Measurements from ENCODE around the gene HSPA12A.
A peak's percentile ranks its signal among the peaks of the same experiment; 100 is the strongest.

Gene HSPA12A

DNA sequence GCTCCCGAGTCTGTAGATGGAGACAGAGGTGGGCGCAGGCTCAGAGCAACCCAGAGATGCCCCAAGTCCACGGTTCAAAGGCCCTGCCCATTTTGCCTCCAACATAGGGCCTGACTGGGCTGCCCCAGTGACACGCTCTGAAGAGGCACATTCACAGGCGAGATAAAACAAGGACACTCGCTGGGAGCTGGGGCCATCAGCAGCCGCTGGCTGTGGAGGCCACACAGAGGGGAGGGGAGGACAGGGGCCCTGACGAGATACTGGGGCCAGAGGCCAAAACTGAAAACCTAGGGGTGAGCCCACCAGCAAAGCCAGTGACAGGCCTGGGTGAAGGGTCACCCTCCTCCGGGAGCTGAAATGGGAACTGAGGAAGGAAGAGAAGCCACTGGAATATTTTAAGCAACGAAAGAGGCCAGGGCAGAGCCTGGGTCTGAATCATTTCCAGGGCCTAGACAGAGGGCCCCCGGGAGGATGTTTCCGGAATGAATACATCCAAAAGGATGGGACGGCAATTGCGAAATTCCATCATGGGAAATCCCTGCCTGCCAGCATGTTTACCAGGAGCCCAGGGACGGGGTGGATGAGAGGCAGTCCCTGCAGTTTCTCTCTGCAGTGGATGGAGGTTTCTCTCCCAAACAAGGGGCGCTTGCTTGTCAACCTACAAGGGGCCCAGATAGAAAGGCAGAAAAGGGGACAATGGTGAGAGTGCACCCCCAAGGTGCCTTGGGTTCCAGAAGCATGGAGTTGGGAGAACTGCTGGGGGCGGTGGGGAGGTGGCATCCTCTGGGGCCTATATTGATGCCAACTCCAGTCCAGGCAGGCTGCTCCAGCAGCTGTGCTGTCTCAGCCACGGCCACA is 29.0 kb upstream of the HSPA12A start:
- no peak for FAIRE-seq

DNA sequence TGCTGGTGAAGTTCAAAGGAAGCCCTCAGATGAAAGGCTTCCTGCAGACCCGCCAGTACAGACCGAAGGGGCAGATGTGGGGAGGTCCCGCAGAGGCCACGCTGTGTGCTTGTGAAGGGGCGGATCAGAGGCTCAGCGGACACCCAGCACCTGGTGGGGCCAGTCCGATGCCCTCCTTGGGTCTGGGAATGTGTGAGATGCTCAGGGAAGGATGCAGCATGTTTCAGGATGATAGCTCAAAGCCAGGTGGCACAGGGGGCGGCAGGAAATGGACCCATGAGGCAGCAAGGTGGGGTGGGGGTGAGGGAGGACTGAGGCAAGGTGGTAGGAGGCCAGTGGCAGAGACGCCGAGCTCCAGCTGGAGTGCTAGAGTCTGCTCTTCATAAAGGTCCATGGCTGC is 27.9 kb upstream of the HSPA12A start:
- DNase-seq (ENCODE audit: low spot score): no peak
- no peak for FAIRE-seq

More for the DNA sequence above, 29.0 kb upstream of the HSPA12A start:
- peak; percentile 67 for DNase-seq (ENCODE audit: low spot score)

- FAIRE-seq (no peak), DNase-seq (ENCODE audit: low spot score) (no peak)
Observed at GRCh38 chr10:116769791-116770190, 27.4 kb upstream of the HSPA12A start.

DNA sequence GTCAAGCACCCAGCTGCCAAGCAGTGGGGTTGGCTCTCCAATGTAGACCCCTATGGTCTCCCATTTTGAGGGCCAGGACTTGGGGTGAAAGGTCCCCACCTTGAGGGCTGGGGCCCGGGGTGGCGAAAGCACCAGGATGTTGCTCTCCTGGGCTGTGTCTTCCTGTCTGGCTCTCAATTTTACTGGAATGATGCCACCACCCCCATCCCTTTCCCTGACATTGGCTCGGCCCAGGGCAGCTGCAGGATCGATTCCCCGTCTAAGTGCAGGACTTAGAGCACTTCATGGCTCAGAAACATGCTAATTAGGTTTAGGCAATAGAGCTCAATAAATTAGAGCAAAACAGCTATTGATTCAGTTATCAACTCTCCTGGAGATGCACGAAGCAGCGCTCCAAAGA is 27.0 kb upstream of the HSPA12A start:
- FAIRE-seq (no peak), DNase-seq (ENCODE audit: low spot score) (no peak)

GRCh38 chr10:116768786-116769185 is 26.4 kb upstream of the HSPA12A start:
- FAIRE-seq (no peak), DNase-seq (ENCODE audit: low spot score) (no peak)

DNA sequence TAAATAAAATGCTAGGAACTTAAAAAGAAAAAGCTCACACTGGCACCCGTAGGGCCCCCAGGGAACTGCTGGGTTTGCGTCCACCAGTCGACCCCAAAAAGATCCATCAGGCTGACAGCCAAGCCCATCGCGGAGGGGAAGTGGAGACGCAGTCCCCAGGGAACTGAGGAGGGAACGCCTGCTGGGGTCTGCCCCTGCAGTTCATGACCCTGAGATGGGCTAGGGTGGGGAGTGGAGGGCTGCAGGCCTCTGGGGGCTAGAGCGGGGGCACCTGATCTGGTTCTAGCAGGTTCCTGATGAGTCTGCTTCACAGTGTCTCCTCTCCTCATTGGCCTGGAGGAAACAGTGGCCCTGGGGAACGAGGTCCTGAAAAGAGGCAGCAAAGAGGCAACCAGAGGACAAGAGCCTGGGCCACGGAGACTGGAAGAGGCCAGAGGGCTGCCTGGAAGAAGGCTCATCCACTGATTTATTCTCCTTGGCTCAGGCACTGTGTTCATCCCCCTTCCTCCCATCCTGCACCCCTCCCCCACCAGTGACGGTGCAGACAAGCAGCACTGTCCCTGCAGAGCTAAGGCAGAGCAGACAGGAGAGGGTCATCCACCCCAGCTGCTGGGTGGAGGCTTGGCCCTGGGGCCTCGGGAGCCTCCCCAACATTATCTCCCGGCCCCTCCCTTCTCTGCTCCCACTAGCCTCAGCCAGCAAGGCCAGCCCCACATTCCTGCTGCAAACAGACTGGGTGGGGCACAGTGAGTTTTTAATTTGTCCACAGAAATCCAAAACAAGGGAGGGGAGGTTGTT is 24.7 kb upstream of the HSPA12A start:
- FAIRE-seq (no peak), DNase-seq (ENCODE audit: low spot score) (no peak)

DNA sequence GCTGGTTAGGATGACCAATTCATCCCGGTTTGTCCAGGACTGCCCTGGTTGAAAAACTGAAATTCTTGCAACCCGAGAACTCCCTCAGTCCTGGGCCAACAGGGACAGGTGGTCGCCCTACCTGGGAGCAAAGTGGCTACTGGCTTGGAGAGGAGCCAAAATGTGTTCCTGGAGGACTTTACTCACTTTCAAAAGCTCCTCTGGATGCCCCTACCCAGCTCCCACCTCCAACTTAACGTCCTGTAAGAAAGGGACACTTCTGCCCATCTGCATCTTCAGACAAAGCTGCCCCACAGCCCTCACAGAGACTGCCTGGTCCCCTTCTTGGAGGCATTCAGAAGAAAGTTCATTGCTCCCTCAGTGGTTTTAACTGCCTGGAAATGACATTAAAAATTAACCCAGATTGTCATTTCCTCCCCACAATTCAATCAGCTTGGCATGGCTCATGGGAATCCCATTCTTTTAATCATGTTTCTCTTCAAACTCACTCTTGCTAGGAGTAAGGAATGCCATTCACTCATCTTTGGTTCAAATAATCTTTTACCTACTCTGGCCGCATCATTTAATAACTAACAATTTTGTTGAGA is 24.0 kb upstream of the HSPA12A start:
- FAIRE-seq (no peak), DNase-seq (ENCODE audit: low spot score) (no peak)

DNA sequence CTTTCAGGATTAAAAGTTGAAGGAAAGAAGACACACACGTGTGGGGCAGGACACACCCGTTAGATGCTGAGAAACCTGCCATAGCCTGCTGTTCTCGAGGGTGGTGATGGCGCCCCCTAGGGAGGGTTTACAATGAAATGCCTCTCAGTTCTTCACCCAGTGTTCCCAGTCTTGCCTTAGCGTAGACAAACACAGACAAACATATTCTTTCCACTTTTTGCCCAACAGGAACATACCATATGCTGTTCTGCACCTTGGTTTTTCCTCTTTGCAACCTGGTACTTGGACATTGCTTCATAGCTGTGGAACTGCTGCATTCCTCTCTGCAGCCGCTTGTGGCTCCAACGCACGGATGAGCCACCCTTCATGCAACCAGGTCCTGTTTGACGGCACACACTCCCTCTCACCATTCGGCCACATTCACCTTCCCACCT is 23.3 kb upstream of the HSPA12A start:
- DNase-seq (ENCODE audit: low spot score) (no peak), FAIRE-seq (no peak)

GRCh38 chr10:116764979-116765378 is 22.6 kb upstream of the HSPA12A start:
- no peak for DNase-seq (ENCODE audit: low spot score)
- no peak for FAIRE-seq

DNA sequence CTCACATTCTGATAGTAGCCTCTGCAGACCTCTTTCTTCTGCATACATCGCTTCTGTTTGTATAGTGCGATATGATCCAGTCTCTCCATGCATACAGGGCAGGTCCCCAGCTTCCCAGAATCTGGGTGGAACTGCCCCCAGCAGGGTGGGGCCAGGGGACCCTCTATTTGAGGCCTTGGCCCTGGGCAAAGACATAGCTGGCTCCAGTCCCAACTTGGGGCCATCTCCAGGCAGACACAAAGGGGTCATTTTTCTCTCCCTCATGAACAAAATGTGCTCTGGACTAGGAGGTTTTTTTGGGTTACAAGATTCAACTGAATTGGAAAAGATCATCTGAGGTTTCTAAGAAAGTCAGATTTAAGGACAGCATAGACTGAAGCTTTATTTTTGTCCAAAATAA is 21.1 kb upstream of the HSPA12A start:
- FAIRE-seq (no peak), DNase-seq (ENCODE audit: low spot score) (no peak)

DNA sequence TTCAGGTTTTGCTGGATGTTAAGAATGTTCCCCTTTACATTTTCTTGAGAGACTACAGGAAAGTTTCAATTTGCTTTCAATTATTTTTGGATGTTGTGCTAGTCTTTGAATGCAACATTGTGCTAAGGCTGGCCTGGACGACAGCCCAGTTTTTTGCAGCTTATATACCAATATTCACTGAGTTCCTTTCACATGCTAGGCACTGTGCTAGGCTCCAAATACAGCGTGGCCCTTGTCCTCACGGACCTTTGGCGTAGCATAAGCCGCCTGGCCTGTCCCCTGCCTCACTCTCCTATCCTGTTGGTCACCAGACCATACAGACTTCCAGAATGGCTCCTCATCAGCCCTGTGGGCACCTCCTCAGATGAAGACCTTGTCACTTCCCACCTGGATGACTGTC is 19.5 kb upstream of the HSPA12A start:
- FAIRE-seq: no peak
- DNase-seq (ENCODE audit: low spot score): no peak

DNA sequence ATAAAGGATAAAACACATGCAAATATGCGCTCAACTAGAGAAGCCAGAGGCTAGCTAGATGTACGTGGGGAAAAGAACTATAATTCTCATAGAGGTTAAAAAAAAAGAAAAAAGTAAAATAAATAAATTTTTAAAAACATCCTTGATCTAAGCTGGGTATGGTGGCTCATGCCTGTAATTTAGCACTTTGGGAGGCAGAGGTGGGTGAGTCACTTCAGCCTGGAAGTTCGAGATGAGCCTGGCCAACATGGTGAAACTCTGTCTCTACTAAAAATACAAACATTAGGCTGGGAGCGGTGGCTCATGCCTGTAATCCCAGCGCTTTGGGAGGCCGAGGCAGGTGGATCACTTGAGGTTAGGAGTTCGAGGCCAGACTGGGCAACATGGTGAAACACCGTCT is 18.6 kb upstream of the HSPA12A start:
- FAIRE-seq: no peak
- DNase-seq (ENCODE audit: low spot score): no peak

DNA sequence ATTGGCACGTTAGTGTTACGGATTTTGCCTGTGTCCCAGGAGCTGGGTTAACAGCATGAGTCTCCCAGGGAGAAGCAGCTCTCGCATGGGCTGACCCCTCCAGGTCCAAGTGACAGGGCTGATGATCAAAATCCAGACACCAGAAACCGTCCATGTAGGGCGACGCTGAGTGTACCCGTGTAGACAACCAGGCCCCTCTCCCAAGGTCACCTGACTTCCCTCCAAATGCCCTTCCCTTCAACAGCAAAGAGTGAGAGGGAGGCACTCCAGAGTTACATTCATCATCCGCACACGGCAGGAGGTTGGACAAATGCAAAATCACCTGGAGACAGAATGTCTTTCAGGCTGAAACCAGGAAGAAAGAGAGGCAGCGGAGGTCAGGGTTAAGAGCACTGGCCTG is 14.9 kb upstream of the HSPA12A start:
- no peak for FAIRE-seq
- DNase-seq (ENCODE audit: low spot score): no peak

DNA sequence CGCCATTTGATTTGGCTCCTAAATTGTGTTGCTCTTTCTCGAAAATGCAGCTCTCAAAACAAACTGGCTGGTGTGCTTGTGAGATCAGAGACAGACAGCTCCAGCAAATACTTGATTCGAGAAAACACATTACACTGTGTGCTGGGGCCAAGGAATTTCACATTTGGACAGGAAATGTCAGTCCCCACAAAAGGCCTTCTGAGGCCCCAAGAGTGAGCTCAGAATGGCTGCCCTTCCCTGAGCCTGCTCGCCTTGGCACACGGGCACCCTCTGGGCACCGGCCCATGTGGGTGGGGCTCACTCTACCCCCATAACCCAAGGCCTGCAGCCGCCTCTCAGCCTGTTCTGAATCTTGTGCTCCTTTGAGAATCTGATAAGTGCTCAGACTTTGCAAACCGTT is 13.9 kb upstream of the HSPA12A start:
- DNase-seq (ENCODE audit: low spot score) (no peak), FAIRE-seq (no peak)

DNA sequence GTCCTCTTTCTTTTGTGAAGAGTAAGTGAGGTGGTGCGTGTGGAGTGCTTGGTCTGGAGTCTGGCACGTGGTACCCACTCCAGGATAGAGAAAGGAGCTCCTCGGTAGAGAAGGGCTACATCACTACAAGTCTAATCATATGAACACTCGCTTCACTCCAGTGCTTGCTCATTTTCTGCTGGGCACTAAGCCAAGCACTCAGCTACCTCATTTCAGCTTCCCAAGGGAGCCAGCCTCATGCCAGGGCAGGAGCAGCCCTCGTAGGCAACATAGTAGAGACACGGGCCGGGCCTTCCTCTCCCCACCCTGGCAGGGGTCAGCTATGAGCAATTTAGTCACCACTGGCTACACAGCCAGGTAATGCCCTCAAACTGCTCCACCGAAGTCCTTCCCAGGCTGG is 11.4 kb upstream of the HSPA12A start:
- DNase-seq (ENCODE audit: low spot score) (peak; percentile 40), FAIRE-seq (no peak)

- no peak for FAIRE-seq
- no peak for DNase-seq (ENCODE audit: low spot score)
Observed at GRCh38 chr10:116752969-116753665, 10.8 kb upstream of the HSPA12A start.

GRCh38 chr10:116752563-116752962 is 10.2 kb upstream of the HSPA12A start:
- no peak for DNase-seq (ENCODE audit: low spot score)
- no peak for FAIRE-seq

- DNase-seq (ENCODE audit: low spot score): no peak
- FAIRE-seq: no peak
Observed at GRCh38 chr10:116748471-116748870, 6.1 kb upstream of the HSPA12A start.

DNA sequence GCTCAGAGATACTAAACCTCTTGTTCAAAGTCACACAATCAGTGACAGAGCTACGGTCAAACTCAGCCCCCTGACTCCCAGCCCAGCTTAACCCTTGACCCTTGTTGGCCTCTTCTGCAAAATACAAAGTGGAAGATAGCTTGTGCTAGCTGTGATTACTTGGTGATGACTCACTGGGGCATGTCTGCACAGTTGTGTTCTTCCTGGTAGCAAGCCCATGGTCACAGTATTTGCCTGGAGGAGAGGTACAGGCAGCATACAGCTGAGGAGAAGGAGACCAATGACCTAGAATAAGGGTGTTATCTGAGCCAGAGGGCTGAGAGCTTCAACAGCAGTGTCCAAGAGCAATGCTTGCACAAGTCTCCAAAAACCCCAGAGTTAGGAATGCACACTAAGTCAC is 5.7 kb upstream of the HSPA12A start:
- no peak for FAIRE-seq

DNA sequence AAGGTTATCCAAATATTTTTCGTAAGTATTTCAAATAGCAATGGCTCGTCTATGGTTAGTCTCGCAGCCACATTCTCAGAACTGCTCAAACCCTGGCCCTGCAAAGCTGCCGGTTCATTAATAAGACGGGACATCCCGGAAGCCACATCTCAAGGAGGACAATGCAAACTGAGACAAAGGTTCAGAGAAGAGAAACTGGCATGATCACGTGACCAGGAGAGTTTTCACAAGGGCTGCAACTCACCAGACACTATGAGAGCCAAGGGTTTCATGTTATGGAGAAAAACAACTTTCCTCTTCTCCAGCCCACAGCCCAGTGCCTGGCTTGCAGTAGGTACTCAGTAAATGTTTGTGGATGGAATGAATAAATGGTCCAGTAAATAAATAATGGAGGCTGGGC is 5.0 kb upstream of the HSPA12A start:
- DNase-seq (ENCODE audit: low spot score): no peak
- no peak for FAIRE-seq

More for the DNA sequence above, 5.7 kb upstream of the HSPA12A start:
- DNase-seq (ENCODE audit: low spot score): peak; percentile 57

DNA sequence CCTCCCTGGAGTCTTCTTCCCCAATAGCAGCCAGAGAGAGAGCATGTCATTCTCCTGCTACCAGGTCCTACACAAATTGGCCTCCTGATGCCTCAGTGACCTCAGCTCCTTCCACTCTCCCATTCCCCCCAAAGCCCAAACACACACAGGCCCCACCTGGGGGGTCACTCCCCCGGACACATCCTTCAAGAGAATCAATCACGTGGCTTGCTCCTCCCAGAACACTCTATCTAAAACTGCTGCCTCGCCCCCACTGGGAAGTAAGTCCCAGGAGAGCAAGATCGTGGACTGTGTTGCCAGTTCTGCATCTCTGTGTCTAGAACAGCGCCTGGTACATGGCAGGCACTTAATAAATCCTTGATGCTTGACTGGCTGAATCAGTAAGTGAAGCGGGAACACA is 2.5 kb upstream of the HSPA12A start:
- DNase-seq (ENCODE audit: low spot score) (no peak), FAIRE-seq (no peak)
